K562 (cell line): ENCODE results near the gene NRXN3. TPM values are rescaled to one million over a fixed set of nuclear protein-coding genes. Genes with fewer than 3 reads are reported as not detected.

Source experiments
- ATAC-seq: fragments of 200-7000 bp; cut with Tn5 transposase; 3 replicates; pipeline ENCODE4 v1.9.1; 2020; ENCODE audit warnings: moderate library complexity
- BruUV-seq: library from RNA; stranded (reverse); fragments of 400-500 nt; replicated peaks from 2 replicates; lab custom pipeline; 2021; lab: Mats Ljungman, UMichigan
- CTCF ChIA-PET: fragments of 300-600 bp; formaldehyde crosslinking; extraction: SDS; loops from one replicate; lab custom pipeline; 2021; ENCODE audit warnings: low intra/inter-chr PET ratio; lab: Yijun Ruan, JAX
- POLR2A ChIA-PET: fragments of 300-600, 350-650 bp; sonication (Branson Sonifier 250); formaldehyde crosslinking; extraction: SDS; loops from one replicate; lab custom pipeline; 2021; ENCODE audit warnings: antibody characterized with exemption, inconsistent platforms; lab: Yijun Ruan, JAX
- DNase-seq, 4 experiments: peaks; one replicate each; pipeline versions ENCODE4 v3.0.0 to v3.0.0-alpha.2; 2011 to 2018; ENCODE audit warnings: low spot score in 3 of 4, mixed read lengths in 3 of 4; ENCODE audit errors: extremely low read depth in 1 of 4
- FAIRE-seq: peaks from 2 replicates; lab custom pipeline; 2011; peaks lifted over from hg19 to GRCh38; lab: Jason Lieb, UNC
- H2AFZ ChIP-seq: 2 replicates; pipeline ENCODE4 v1.6.0; 2011; ENCODE audit warnings: low read depth, low read length, control low read depth, inconsistent platforms
- H3K27ac ChIP-seq: fragments of 200-600 bp; 3 replicates; pipeline ENCODE4 v1.8.0; 2011; ENCODE audit warnings: low read depth, mild to moderate bottlenecking, control low read depth, inconsistent platforms, low read length, moderate library complexity, mixed read lengths; ENCODE audit errors: extremely low read depth
- H3K27me3 ChIP-seq, 2 experiments: fragments of 300-600 bp in 1 of 2; 2 replicates in 1 of 2; 3 replicates in 1 of 2; pipeline versions ENCODE4 v1.6.0 to v1.8.0; 2011; ENCODE audit warnings: inconsistent platforms in 2 of 2, low read length in 2 of 2, mild to moderate bottlenecking in 1 of 2, mixed read lengths in 1 of 2, moderate library complexity in 1 of 2; ENCODE audit not compliant: control insufficient read depth in 2 of 2, insufficient read depth in 2 of 2
- H3K36me3 ChIP-seq: fragments of 300-600 bp; 3 replicates; pipeline ENCODE4 v1.8.0; 2011; ENCODE audit warnings: mild to moderate bottlenecking, low read length, inconsistent platforms; ENCODE audit not compliant: control insufficient read depth, insufficient read depth
- H3K4me1 ChIP-seq, 2 experiments: fragments of 200-600 bp in 1 of 2; replicated peaks in 1 of 2; 2 replicates in 1 of 2; 3 replicates in 1 of 2; pipeline versions ENCODE4 v1.5.1 to v1.8.0; 2011; ENCODE audit warnings: inconsistent platforms in 2 of 2, low read length in 2 of 2, mild to moderate bottlenecking in 1 of 2, mixed read lengths in 1 of 2, moderate library complexity in 1 of 2; ENCODE audit not compliant: control insufficient read depth in 2 of 2, insufficient read depth in 2 of 2
- H3K4me2 ChIP-seq: 2 replicates; pipeline ENCODE4 v1.6.1; 2011; ENCODE audit warnings: low read length, control low read depth, inconsistent platforms, mixed read lengths; ENCODE audit not compliant: insufficient read depth
- H3K4me3 ChIP-seq: fragments of 200-600 bp; sonication (generic), shearing (Covaris generic); 2 replicates; pipeline ENCODE4 v1.5.1; 2016; ENCODE audit warnings: control low read depth, inconsistent platforms
- H3K79me2 ChIP-seq: fragments of 200-600 bp; 3 replicates; pipeline ENCODE4 v1.8.0; 2011; ENCODE audit warnings: low read length, inconsistent platforms; ENCODE audit not compliant: control insufficient read depth, insufficient read depth
- H3K9ac ChIP-seq, 2 experiments: 2 replicates each; pipeline versions ENCODE4 v1.6.0 to v1.6.1; 2011; ENCODE audit warnings: low read depth in 2 of 2, low read length in 2 of 2, control low read depth in 1 of 2, inconsistent platforms in 1 of 2, mild to moderate bottlenecking in 1 of 2, mixed read lengths in 1 of 2; ENCODE audit not compliant: insufficient read depth in 1 of 2
- H3K9me1 ChIP-seq: one replicate; pipeline ENCODE4 v1.6.0; 2011; ENCODE audit warnings: inconsistent platforms, mild to moderate bottlenecking, low read length, moderate library complexity; ENCODE audit not compliant: control insufficient read depth, insufficient read depth
- H3K9me3 ChIP-seq: replicated peaks from 2 replicates; pipeline ENCODE4 v1.5.1; 2011; ENCODE audit warnings: low read depth, low read length, inconsistent platforms; ENCODE audit not compliant: control insufficient read depth, insufficient read depth
- H4K20me1 ChIP-seq: replicated peaks from 2 replicates; pipeline ENCODE4 v1.6.1; 2011; ENCODE audit warnings: low read length, inconsistent platforms, mixed read lengths; ENCODE audit not compliant: control insufficient read depth, insufficient read depth
- CEBPG ChIP-seq, 3 experiments: fragments of 200-800 bp in 1 of 3; sonication (Bioruptor generic) in 1 of 3; sonication (generic) in 1 of 3; formaldehyde crosslinking in 1 of 3; IDR thresholded peaks in 2 of 3; conservative IDR thresholded peaks in 1 of 3; 2 replicates each; pipeline versions ENCODE4 v1.6.1 to v1.8.0; 2016 to 2022; ENCODE audit warnings: missing compliant biosample characterization in 2 of 3, missing genetic modification characterization in 2 of 3, mild to moderate bottlenecking in 1 of 3, missing genetic modification reagents in 1 of 3
- EGR1 ChIP-seq: fragments of 450-650 bp; conservative IDR thresholded peaks from 2 replicates; pipeline ENCODE4 v1.6.1; 2017; ENCODE audit warnings: mild to moderate bottlenecking
- EZH2 ChIP-seq: IDR thresholded peaks from 2 replicates; pipeline ENCODE4 v1.6.1; 2012; ENCODE audit warnings: low read depth, mild to moderate bottlenecking, inconsistent platforms, low read length, borderline replicate concordance
- HDAC2 ChIP-seq: fragments of 450-650 bp; IDR thresholded peaks from 2 replicates; pipeline ENCODE4 v1.6.1; 2016; ENCODE audit warnings: mild to moderate bottlenecking
- HLTF ChIP-seq: fragments of 450-650 bp; IDR thresholded peaks from 2 replicates; pipeline ENCODE4 v1.6.1; 2016
- IRF2 ChIP-seq: sonication (generic); formaldehyde crosslinking; IDR thresholded peaks from 2 replicates; pipeline ENCODE4 v1.8.1; 2022; ENCODE audit warnings: mild to moderate bottlenecking, missing genetic modification reagents
- JUNB ChIP-seq: fragments of 450-650 bp; formaldehyde crosslinking; conservative IDR thresholded peaks from 2 replicates; pipeline ENCODE4 v1.4.0; 2020; ENCODE audit warnings: mild to moderate bottlenecking
- PTTG1 ChIP-seq: fragments of 450-650 bp; IDR thresholded peaks from 2 replicates; pipeline ENCODE4 v1.6.1; 2016; ENCODE audit warnings: low read depth, mild to moderate bottlenecking, missing genetic modification characterization, missing compliant biosample characterization
- SRSF7 ChIP-seq: fragments of 200-400 bp; formaldehyde crosslinking; optimal IDR thresholded peaks from 2 replicates; pipeline ENCODE3; 2017; ENCODE audit warnings: mild to moderate bottlenecking, low read depth, low read length
- TAF7 ChIP-seq: fragments of 450-650 bp; IDR thresholded peaks from 2 replicates; pipeline ENCODE4 v1.6.1; 2016; ENCODE audit warnings: missing genetic modification characterization, missing compliant biosample characterization
- ZNF263 ChIP-seq: sonication (generic); formaldehyde crosslinking; IDR thresholded peaks from 2 replicates; pipeline ENCODE4 v1.8.0; 2022; ENCODE audit warnings: mild to moderate bottlenecking, missing genetic modification reagents, borderline replicate concordance
- ZNF316 ChIP-seq: fragments of 450-650 bp; IDR thresholded peaks from 2 replicates; pipeline ENCODE4 v1.6.1; 2016
- WGBS: fragments of 100-300 bp; shearing (Covaris generic); methylation state at CpG from one replicate; pipeline ENCODE4 v1.1.6; 2016; ENCODE audit warnings: low coverage, mixed read lengths; ENCODE audit not compliant: insufficient coverage; ENCODE audit errors: missing lambda C conversion rate; 5-methylcytosine and 5-hydroxymethylcytosine counted together
- in situ Hi-C: fragments of 300-500 bp; cut with MboI; formaldehyde crosslinking; loops from 4 replicates; pipeline ENCODE4 v1.15.0; 2018; ENCODE audit warnings: inconsistent platforms, mixed read lengths
- intact Hi-C: fragments of 100-400 bp; cut with micrococcal nuclease; formaldehyde crosslinking; loops from 2 replicates; pipeline ENCODE4 v1.14.2; 2022
- polyA plus RNA-seq, 8 experiments: library from polyadenylated mRNA; depleted of rRNA in 4 of 8; stranded (reverse) in 5 of 8; unstranded in 3 of 8; fragments of >200 nt; fragmentation: Nextera tagmentation in 2 of 8; fragmentation: Illumina TruSeq in 1 of 8; extraction: Ambion mirVana in 2 of 8; extraction: Trizol in 1 of 8; gene quantifications; 2 replicates each; pipeline versions ENCODE4 v1.2.1 to v1.2.3, GENCODE V29; 2011 to 2014; ENCODE audit warnings: inconsistent platforms in 1 of 8, missing spikeins in 1 of 8
- total RNA-seq, 7 experiments: library from RNA; depleted of rRNA in 6 of 7; stranded (reverse); fragments of >200 nt in 6 of 7; fragmentation: Illumina TruSeq in 2 of 7; extraction: Trizol in 2 of 7; gene quantifications; 2 replicates each; pipeline versions ENCODE4 v1.2.1 to v1.2.3, GENCODE V29; 2011 to 2021; ENCODE audit warnings: low replicate concordance in 1 of 7
- TF ChIP-seq, protein P1 (sequence below): sonication (generic); formaldehyde crosslinking; IDR thresholded peaks from 2 replicates; pipeline ENCODE4 v1.8.0; 2023; ENCODE audit warnings: mild to moderate bottlenecking, missing genetic modification reagents
- TF ChIP-seq, protein P2 (sequence below), 2 experiments: fragments of 250-450 bp in 1 of 2; fragments of 450-650 bp in 1 of 2; sonication (Bioruptor Pico) in 1 of 2; IDR thresholded peaks; 2 replicates each; pipeline versions ENCODE4 v1.6.1 to v1.8.0; 2016 to 2021; ENCODE audit warnings: mild to moderate bottlenecking in 2 of 2, moderate library complexity in 2 of 2, missing compliant biosample characterization in 1 of 2, missing genetic modification characterization in 1 of 2

The NRXN3 gene
- total and polyA plus RNA-seq, 9 of the 15 experiments (the other 6 are each of a cell fraction or from before 2014, with no cell fraction given) = 0.09 TPM; not detected in 8

DNA sequence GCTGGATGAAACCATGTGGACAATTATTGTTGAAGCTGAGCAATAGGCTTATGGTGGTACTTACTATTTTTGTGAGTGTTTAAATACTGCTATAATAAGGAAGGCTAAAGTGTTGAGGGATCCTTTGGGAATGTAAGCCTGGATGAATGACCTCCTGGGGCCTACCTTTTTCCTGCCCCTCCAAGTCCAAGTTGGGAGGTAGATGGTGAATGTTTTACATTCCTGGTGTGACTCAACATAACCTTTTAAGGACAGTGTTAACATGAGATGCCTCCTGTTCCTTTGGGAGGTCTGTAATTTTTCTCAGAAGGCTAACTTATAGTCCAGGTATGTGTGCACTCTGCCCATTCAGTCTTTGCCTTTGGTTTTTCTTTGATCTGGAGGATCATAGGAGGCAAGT is 315.9 kb downstream of the NRXN3 start (continued):
- TF ChIP-seq ZNF316 (no peak), SRSF7 (no peak), CEBPG (CRISPR knock-in tag; IDR thresholded peaks at IDR 0.05) (no peak), CEBPG (tag; conservative IDR thresholded peaks at IDR 0.05 in 1 of 2, IDR thresholded peaks at IDR 0.05 in 1 of 2) (no peak), EZH2 (no peak), EGR1 (no peak)

DNA sequence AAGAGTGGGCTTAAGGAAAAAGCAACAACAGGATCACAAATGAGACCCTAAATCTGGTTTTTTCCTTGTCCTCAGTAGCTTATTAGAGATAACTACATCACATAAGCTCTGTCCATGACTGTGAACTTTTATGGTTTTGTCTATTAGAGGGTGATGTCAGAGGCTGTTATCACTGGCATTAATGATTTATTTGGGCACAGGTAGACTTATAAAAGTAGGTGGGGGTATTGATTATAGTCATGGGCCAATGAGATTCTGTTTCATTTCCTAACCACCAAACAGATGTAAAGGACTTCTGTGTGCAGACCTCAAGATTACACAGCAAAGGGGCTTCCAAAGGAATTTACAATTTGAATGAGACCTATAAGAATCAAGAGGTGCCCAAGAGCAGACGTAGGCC is 316.4 kb downstream of the NRXN3 start:
- H3K9ac ChIP-seq = no peak overlapping the region
- no peaks in the 10 kb centered on the region for H3K4me1 ChIP-seq
- DNase-seq (no peak), FAIRE-seq (no peak), ATAC-seq (no peak)
- no peak overlapping the region for H3K27ac ChIP-seq
- no peaks in the 10 kb centered on the region for H3K9me3 ChIP-seq
- ChIA-PET CTCF (no interaction called here), POLR2A (interaction anchor here (1.1 kb wide), 1 partner anchor 251 kb away, joined by 4 read pairs; no protein-coding TSS in a partner anchor)
- in situ Hi-C loops = no loop called here
- intact Hi-C loops = no loop called here
- H3K4me2 ChIP-seq = no peak overlapping the region
- H3K79me2 ChIP-seq = no peaks in the 10 kb centered on the region
- no TSS peak for BruUV-seq
- no peak overlapping the region for H3K4me3 ChIP-seq
- no peaks in the 10 kb centered on the region for H3K9me1 ChIP-seq
- no peaks in the 10 kb centered on the region for H3K36me3 ChIP-seq
- WGBS = 0% methylated on average over 1 of the region's 1 CpG
- H3K27me3 ChIP-seq = no peaks in the 10 kb centered on the region
- no peak overlapping the region for H2AFZ ChIP-seq
- H4K20me1 ChIP-seq = no peaks in the 10 kb centered on the region
- TF ChIP-seq PTTG1 (tag) (no peak), ZNF316 (no peak), IRF2 (CRISPR knock-in tag) (no peak), ZNF263 (CRISPR knock-in tag) (no peak), HLTF (no peak), TAF7 (tag) (no peak), JUNB (no peak), HDAC2 (no peak)
- TF ChIP-seq, protein P1, sequence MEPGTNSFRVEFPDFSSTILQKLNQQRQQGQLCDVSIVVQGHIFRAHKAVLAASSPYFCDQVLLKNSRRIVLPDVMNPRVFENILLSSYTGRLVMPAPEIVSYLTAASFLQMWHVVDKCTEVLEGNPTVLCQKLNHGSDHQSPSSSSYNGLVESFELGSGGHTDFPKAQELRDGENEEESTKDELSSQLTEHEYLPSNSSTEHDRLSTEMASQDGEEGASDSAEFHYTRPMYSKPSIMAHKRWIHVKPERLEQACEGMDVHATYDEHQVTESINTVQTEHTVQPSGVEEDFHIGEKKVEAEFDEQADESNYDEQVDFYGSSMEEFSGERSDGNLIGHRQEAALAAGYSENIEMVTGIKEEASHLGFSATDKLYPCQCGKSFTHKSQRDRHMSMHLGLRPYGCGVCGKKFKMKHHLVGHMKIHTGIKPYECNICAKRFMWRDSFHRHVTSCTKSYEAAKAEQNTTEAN = no peak
- TF ChIP-seq, protein P2, sequence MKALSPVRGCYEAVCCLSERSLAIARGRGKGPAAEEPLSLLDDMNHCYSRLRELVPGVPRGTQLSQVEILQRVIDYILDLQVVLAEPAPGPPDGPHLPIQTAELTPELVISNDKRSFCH (CRISPR knock-in tag; IDR thresholded peaks at IDR 0.05) = no peak
- TF ChIP-seq, protein P2 (tag; IDR thresholded peaks at IDR 0.05) = no peak
